Measurements from ENCODE around the gene EXOC4.

- TF ChIP-seq POLR2A (IDR thresholded peaks at IDR 0.05): no peak
- TF ChIP-seq CTCF (IDR thresholded peaks at IDR 0.05): no peak
Measured at GRCh38 chr7:133345690-133346421, 93.0 kb downstream of the EXOC4 start.

Measured in sigmoid colon (tissue), 3 donors.